RWPE2 (cell line): ENCODE data around the gene GPR87.
A peak's percentile ranks its signal among the peaks of the same experiment; 100 is the strongest.

Experiments used
- ATAC-seq: fragments of 200-7000 bp; cut with Tn5 transposase; 3 replicates; pipeline ENCODE4 v1.9.1; 2021; ENCODE audit warnings: low read depth
- DNase-seq: peaks from one replicate; pipeline ENCODE4 v3.0.0-alpha.2; 2020; ENCODE audit warnings: low spot score
- H3K27ac ChIP-seq: fragments of 450-650 bp; 2 replicates; pipeline ENCODE4 v1.5.1; 2017; ENCODE audit warnings: mild to moderate bottlenecking; ENCODE audit not compliant: poor library complexity, severe bottlenecking
- H3K27me3 ChIP-seq: fragments of 250-450 bp; sonication (Bioruptor Pico); 2 replicates; pipeline ENCODE4 v1.5.1; 2021; ENCODE audit warnings: mild to moderate bottlenecking, moderate library complexity; ENCODE audit not compliant: insufficient read depth, poor library complexity, severe bottlenecking
- H3K36me3 ChIP-seq: fragments of 250-450 bp; sonication (Bioruptor Pico); 2 replicates; pipeline ENCODE4 v1.5.1; 2020; ENCODE audit warnings: low read depth, mild to moderate bottlenecking, moderate library complexity
- H3K4me1 ChIP-seq: fragments of 250-450 bp; sonication (Bioruptor Pico); 2 replicates; pipeline ENCODE4 v1.5.1; 2021; ENCODE audit warnings: mild to moderate bottlenecking, moderate library complexity; ENCODE audit not compliant: insufficient read depth, poor library complexity, severe bottlenecking
- H3K4me3 ChIP-seq: fragments of 250-450 bp; sonication (Bioruptor Pico); 2 replicates; pipeline ENCODE4 v1.5.1; 2021; ENCODE audit warnings: mild to moderate bottlenecking, moderate library complexity; ENCODE audit not compliant: severe bottlenecking
- H3K9me3 ChIP-seq: fragments of 250-450 bp; sonication (Bioruptor Pico); 2 replicates; pipeline ENCODE4 v1.5.1; 2021; ENCODE audit warnings: mild to moderate bottlenecking, moderate library complexity; ENCODE audit not compliant: severe bottlenecking
- CTCF ChIP-seq: fragments of 450-650 bp; IDR thresholded peaks from one replicate; pipeline ENCODE4 v1.5.1; 2017; ENCODE audit warnings: mild to moderate bottlenecking, moderate library complexity; ENCODE audit not compliant: poor library complexity, severe bottlenecking

GPR87 gene

GRCh38 chr3:151301787-151302186 lies 14.8 kb downstream of the GPR87 start:
- H3K4me3 ChIP-seq: no peak overlapping the region
- no peak for TF ChIP-seq CTCF
- peak overlapping the region; percentile 99 for H3K27ac ChIP-seq
- H3K36me3 ChIP-seq: peaks cover 68% of the 10 kb centered on the region
- DNase-seq (no peak), ATAC-seq (peak; percentile 58)
- H3K4me1 ChIP-seq: peaks cover 50% of the 10 kb centered on the region
- H3K9me3 ChIP-seq: no peaks in the 10 kb centered on the region
- H3K27me3 ChIP-seq: no peaks in the 10 kb centered on the region

- Histone ChIP-seq H3K4me3 (no peak overlapping the region), H3K27me3 (no peaks in the 10 kb centered on the region), H3K9me3 (no peaks in the 10 kb centered on the region), H3K4me1 (peaks cover 38% of the 10 kb centered on the region), H3K36me3 (peaks cover 78% of the 10 kb centered on the region), H3K27ac (peak overlapping the region; percentile 99)
- ATAC-seq (no peak), DNase-seq (no peak)
- no peak for TF ChIP-seq CTCF
Measured at GRCh38 chr3:151300539-151300938, 16.1 kb downstream of the GPR87 start.

- Histone ChIP-seq H3K4me3 (no peak overlapping the region), H3K4me1 (peaks cover 29% of the 10 kb centered on the region), H3K9me3 (no peaks in the 10 kb centered on the region), H3K27ac (no peak overlapping the region), H3K36me3 (peaks cover 90% of the 10 kb centered on the region), H3K27me3 (no peaks in the 10 kb centered on the region)
- TF ChIP-seq CTCF: no peak
- ATAC-seq (no peak), DNase-seq (no peak)
Measured at GRCh38 chr3:151299006-151299405, 17.6 kb downstream of the GPR87 start.

GRCh38 chr3:151297429-151297828 lies 19.2 kb downstream of the GPR87 start:
- no peak for TF ChIP-seq CTCF
- H3K27ac ChIP-seq: no peak overlapping the region
- H3K27me3 ChIP-seq: no peaks in the 10 kb centered on the region
- H3K4me3 ChIP-seq: no peak overlapping the region
- DNase-seq (no peak), ATAC-seq (no peak)
- H3K9me3 ChIP-seq: no peaks in the 10 kb centered on the region
- H3K36me3 ChIP-seq: peaks cover 90% of the 10 kb centered on the region
- H3K4me1 ChIP-seq: peaks cover 14% of the 10 kb centered on the region

- Histone ChIP-seq H3K4me3 (no peak overlapping the region), H3K4me1 (peaks cover 2% of the 10 kb centered on the region), H3K36me3 (peaks cover 84% of the 10 kb centered on the region), H3K27me3 (no peaks in the 10 kb centered on the region), H3K27ac (no peak overlapping the region), H3K9me3 (no peaks in the 10 kb centered on the region)
- no peak for DNase-seq
- no peak for TF ChIP-seq CTCF
- ATAC-seq: no peak
Measured at GRCh38 chr3:151296226-151296625, 20.4 kb downstream of the GPR87 start.
